ENCODE measurements around the gene CDK5.

DNA sequence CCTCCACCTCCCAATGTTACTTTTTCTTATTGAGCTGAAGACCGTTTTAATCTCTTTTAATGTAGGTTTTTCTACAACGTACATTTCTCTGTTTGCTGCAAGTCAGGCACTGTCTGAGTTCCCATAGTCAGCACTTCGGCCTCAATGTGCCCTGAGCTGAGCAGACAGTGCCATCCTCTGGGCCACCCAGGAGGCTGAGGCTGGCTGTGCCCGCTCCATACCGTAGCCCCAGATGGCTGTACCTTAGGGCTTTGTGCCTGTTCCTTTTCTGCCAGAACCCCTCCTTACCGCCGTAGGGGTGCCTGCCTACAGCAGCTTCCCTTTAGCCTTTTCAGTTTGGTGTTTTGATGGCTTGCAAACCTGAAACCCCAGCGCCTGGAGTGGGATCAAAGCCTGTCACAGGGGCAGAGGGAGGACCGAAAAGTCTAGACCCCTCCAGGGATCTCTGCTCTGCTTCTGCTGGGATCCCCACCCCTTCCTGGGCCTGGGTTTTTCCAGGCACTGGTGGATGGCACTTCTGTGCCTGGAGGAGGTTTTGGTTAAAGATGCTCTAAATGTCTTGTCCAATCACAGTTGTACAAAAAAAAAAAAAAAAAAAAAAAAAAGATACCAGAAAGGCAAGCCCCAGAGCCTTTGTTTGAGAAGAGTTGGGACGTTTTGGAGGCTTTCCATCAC lies 37.6 kb upstream of the CDK5 start:
- TF ChIP-seq EZH2phosphoT487 (conservative IDR thresholded peaks at IDR 0.05; ENCODE audit: low read length) = no peak
- no peak for TF ChIP-seq CTCF (IDR thresholded peaks at IDR 0.05; ENCODE audit: insufficient read depth, low read length, poor library complexity, severe bottlenecking)
